Stimulated activated CD8-positive, alpha-beta memory T cell treated with anti-CD3 and anti-CD28 coated beads, Interleukin-2, amount 100 ng/mL, for 48 hours (primary cell): ENCODE results near the gene TMEM14B.
"Not testable (repeated sequence)": the region's sequence is repeated elsewhere in the genome, so short reads cannot be mapped to it uniquely, and the experiment has no call there.

Experiments used
- DNase-seq, 2 donors: peaks; one replicate each; pipeline ENCODE4 v3.0.0-alpha.2; 2020; ENCODE audit warnings: low read depth in 2 of 2

The TMEM14B gene

GRCh38 chr6:10747251-10747972 lies at the start of gene TMEM14B:
TSS of gene TMEM14B (plus strand) at chr6:10747805. CDS start at chr6:10749246, 1,441 bp downstream.
- peak; percentile 99 to 100 for DNase-seq

- no peak for DNase-seq
These were observed 33.6 kb upstream of the TMEM14B start for GRCh38 chr6:10713962-10714361.

GRCh38 chr6:10719296-10719963 lies 28.2 kb upstream of the TMEM14B start:
- no peak for DNase-seq

- DNase-seq: no peak
These were observed 27.7 kb upstream of the TMEM14B start for GRCh38 chr6:10719964-10720264.

- peak; percentile 37 to 40 for DNase-seq
These were observed 27.2 kb upstream of the TMEM14B start for GRCh38 chr6:10720265-10720959.

GRCh38 chr6:10720960-10721849 lies 26.4 kb upstream of the TMEM14B start:
- DNase-seq: not testable (repeated sequence)

- no peak for DNase-seq
These were observed 25.6 kb upstream of the TMEM14B start for GRCh38 chr6:10721850-10722569.

- no peak for DNase-seq
These were observed 25.1 kb upstream of the TMEM14B start for GRCh38 chr6:10722570-10722819.

GRCh38 chr6:10722820-10723566 lies 24.6 kb upstream of the TMEM14B start, which contains the start of gene TMEM14C:
TSS of gene TMEM14C (plus strand) at chr6:10723070. CDS start at chr6:10724614, 1,544 bp downstream.
- DNase-seq: peak; percentile 89 to 91

GRCh38 chr6:10723567-10723881 lies 24.1 kb upstream of the TMEM14B start:
- no peak for DNase-seq

- DNase-seq: no peak
These were observed 22.6 kb upstream of the TMEM14B start for GRCh38 chr6:10725044-10725443.

- no peak for DNase-seq
These were observed 21.9 kb upstream of the TMEM14B start for GRCh38 chr6:10725716-10726115.

GRCh38 chr6:10730254-10730653 lies 17.4 kb upstream of the TMEM14B start:
- no peak for DNase-seq

GRCh38 chr6:10733151-10733715 lies 14.4 kb upstream of the TMEM14B start:
- DNase-seq: no peak

GRCh38 chr6:10733863-10734262 lies 13.7 kb upstream of the TMEM14B start:
- no peak for DNase-seq

GRCh38 chr6:10736731-10737130 lies 10.9 kb upstream of the TMEM14B start:
- DNase-seq: no peak

- no peak for DNase-seq
These were observed 7.5 kb upstream of the TMEM14B start for GRCh38 chr6:10740061-10740460.

GRCh38 chr6:10741643-10742042 lies 6.0 kb upstream of the TMEM14B start:
- DNase-seq: not testable (repeated sequence)

- DNase-seq: no peak
These were observed 5.4 kb upstream of the TMEM14B start for GRCh38 chr6:10742251-10742650.

GRCh38 chr6:10743515-10743914 lies 4.1 kb upstream of the TMEM14B start:
- DNase-seq: no peak

- no peak for DNase-seq
These were observed 2.5 kb upstream of the TMEM14B start for GRCh38 chr6:10745116-10745515.
